ENCODE measurements around the gene C1S.

DNA sequence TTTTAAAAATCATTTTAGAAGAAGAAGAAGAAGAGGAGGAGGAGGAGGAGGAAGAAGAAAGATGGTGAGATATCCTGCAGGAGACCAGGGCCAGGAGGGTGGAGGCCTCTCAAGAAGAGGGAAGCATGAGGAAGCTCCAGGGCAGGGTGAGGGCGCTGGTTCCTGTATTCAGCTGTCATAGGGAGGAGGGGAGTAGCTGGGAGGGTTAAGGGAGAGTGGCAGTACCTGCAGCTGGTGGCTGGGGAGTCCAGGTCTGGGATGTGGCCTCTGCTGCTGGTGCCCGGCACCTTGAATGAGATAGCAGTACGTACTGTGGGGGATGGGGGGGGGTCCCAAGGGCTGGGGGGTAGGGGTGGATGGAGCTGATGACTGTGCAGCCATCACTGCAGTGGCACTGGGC, 58.4 kb downstream of the C1S start:
- TF ChIP-seq POLR2A (IDR thresholded peaks at IDR 0.05) (no peak), CTCF (IDR thresholded peaks at IDR 0.05) (no peak)
